ENCODE measurements around the gene CCDC40.

Gene CCDC40

GRCh38 chr17:80146121-80147034, 109.9 kb downstream of the CCDC40 start:
- Mint-ChIP-seq H3K9me3 (no peaks in the 10 kb centered on the region), H3K4me1 (ENCODE audit: low read depth in 2 of 2) (peaks cover 19 to 24% of the 10 kb centered on the region in 2 donors), H3K27ac (peak overlapping the region; percentile 72 to 78), H3K27me3 (no peaks in the 10 kb centered on the region), H3K4me3 (peak overlapping the region; percentile 77 to 82), H3K36me3 (ENCODE audit: insufficient read depth) (peaks cover 48% of the 10 kb centered on the region)
- DNase-seq (peak in 1 of 3 experiments; percentile 15), ATAC-seq (replicated peaks) (no peak)

DNA sequence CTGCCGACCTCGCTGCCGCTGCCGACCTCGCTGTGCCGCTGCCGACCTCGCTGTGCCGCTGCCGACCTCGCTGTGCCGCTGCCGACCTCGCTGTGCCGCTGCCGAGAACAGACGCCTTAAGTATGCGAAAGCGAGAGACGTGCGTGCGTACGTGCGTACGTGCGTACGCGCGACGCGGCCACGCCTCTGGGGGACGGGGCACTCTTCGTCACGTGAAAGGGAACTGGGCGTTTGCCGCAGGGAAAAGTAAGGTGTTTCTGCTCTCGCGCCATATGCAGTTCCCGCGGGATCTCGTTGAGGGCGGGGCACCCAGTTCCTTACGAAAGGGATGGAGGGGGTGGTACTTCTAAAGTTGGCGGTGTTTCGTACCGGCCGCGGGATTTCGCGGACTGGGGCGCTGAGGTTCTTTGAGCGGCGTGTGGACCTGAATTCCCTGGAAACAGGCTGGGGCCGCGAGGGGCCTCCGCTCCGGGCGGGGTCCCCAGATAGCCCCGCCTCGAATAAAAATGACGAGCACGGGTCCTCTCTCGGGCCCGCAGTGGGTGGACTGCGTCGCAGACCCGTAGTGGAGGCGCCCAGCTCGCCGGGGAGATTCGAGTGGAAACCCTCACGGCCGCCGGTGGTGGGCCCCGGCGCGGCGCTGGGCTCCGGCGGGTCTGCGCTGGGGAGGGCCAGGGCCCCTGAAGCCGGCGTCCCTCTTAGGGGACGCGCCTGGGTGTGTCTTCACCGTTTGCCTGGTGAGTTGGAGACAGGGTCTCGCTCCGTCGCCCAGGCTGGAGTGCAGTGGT, 110.8 kb downstream of the CCDC40 start, which contains the start of gene EIF4A3:
EIF4A3 (minus strand) TSS at position 94 of the 788 bp plus-strand sequence. CDS start 167 bp downstream, outside the sequence.
- Mint-ChIP-seq H3K9me3 (peaks cover 0 to 4% of the 10 kb centered on the region in 2 donors), H3K4me1 (ENCODE audit: low read depth in 2 of 2) (peaks cover 20 to 29% of the 10 kb centered on the region in 2 donors), H3K27me3 (no peaks in the 10 kb centered on the region), H3K36me3 (ENCODE audit: insufficient read depth) (peaks cover 40% of the 10 kb centered on the region), H3K27ac (peak within 1 kb of the TSS; percentile 72 to 78), H3K4me3 (peak within 1 kb of the TSS; percentile 77 to 82)
- ATAC-seq (replicated peaks) (peak; percentile 93), DNase-seq (peak; percentile 92 to 95 (median 95))
